ENCODE results near the gene PAFAH1B1.
A peak's percentile ranks its signal among the peaks of the same experiment; 100 is the strongest.
"Not testable (repeated sequence)": the region's sequence is repeated elsewhere in the genome, so short reads cannot be mapped to it uniquely, and the experiment has no call there.

PAFAH1B1 gene

GRCh38 chr17:2592971-2593820 is at the start of gene PAFAH1B1:
TSS of gene PAFAH1B1 (plus strand) at chr17:2593654. CDS start at chr17:2638289, 44,635 bp downstream.
- H3K9me3 Mint-ChIP-seq, result no peaks in the 10 kb centered on the region
- ATAC-seq (ENCODE audit: low read depth) (peak; percentile 76), DNase-seq (ENCODE audit: low spot score in 2 of 2) (peak; percentile 93 to 96)
- no peaks in the 10 kb centered on the region for H3K27me3 Mint-ChIP-seq
- peaks cover 2% of the 10 kb centered on the region for H3K36me3 Mint-ChIP-seq
- peak within 1 kb of the TSS; percentile 94 for H3K4me3 Mint-ChIP-seq
- peak within 1 kb of the TSS; percentile 93 for H3K27ac Mint-ChIP-seq
- peaks cover 24% of the 10 kb centered on the region for H3K4me1 Mint-ChIP-seq

- Mint-ChIP-seq H3K4me3 (no peak overlapping the region), H3K9me3 (no peaks in the 10 kb centered on the region), H3K27me3 (peaks cover 6% of the 10 kb centered on the region), H3K36me3 (no peaks in the 10 kb centered on the region), H3K27ac (peak overlapping the region; percentile 18), H3K4me1 (peaks cover 6% of the 10 kb centered on the region)
- DNase-seq (ENCODE audit: low spot score in 2 of 2), result no peak
- ATAC-seq (ENCODE audit: low read depth), result no peak
Measured at GRCh38 chr17:2545393-2545792, 48.1 kb upstream of the PAFAH1B1 start.

- no peaks in the 10 kb centered on the region for H3K9me3 Mint-ChIP-seq
- no peak overlapping the region for H3K4me3 Mint-ChIP-seq
- ATAC-seq (ENCODE audit: low read depth), result no peak
- peaks cover 8% of the 10 kb centered on the region for H3K27me3 Mint-ChIP-seq
- peaks cover 4% of the 10 kb centered on the region for H3K4me1 Mint-ChIP-seq
- DNase-seq (ENCODE audit: low spot score in 2 of 2), result no peak
- no peak overlapping the region for H3K27ac Mint-ChIP-seq
- H3K36me3 Mint-ChIP-seq, result no peaks in the 10 kb centered on the region
Measured at GRCh38 chr17:2547176-2547575, 46.3 kb upstream of the PAFAH1B1 start.

GRCh38 chr17:2548026-2548425 is 45.4 kb upstream of the PAFAH1B1 start:
- not testable (repeated sequence) for H3K4me1 Mint-ChIP-seq; DNase-seq (ENCODE audit: low spot score in 2 of 2); H3K4me3 Mint-ChIP-seq; ATAC-seq (ENCODE audit: low read depth); H3K27ac Mint-ChIP-seq; H3K27me3 Mint-ChIP-seq; H3K36me3 Mint-ChIP-seq; H3K9me3 Mint-ChIP-seq

- no peak overlapping the region for H3K4me3 Mint-ChIP-seq
- ATAC-seq (ENCODE audit: low read depth) (no peak), DNase-seq (ENCODE audit: low spot score in 2 of 2) (no peak)
- no peaks in the 10 kb centered on the region for H3K9me3 Mint-ChIP-seq
- no peaks in the 10 kb centered on the region for H3K36me3 Mint-ChIP-seq
- H3K4me1 Mint-ChIP-seq, result no peaks in the 10 kb centered on the region
- H3K27me3 Mint-ChIP-seq, result peaks cover 8% of the 10 kb centered on the region
- no peak overlapping the region for H3K27ac Mint-ChIP-seq
Measured at GRCh38 chr17:2549392-2550211, 43.9 kb upstream of the PAFAH1B1 start.

GRCh38 chr17:2551493-2551892 is 42.0 kb upstream of the PAFAH1B1 start:
- Mint-ChIP-seq H3K4me1 (no peaks in the 10 kb centered on the region), H3K4me3 (no peak overlapping the region), H3K27ac (no peak overlapping the region), H3K9me3 (no peaks in the 10 kb centered on the region), H3K36me3 (no peaks in the 10 kb centered on the region), H3K27me3 (peaks cover 7% of the 10 kb centered on the region)
- DNase-seq (ENCODE audit: low spot score in 2 of 2) (no peak), ATAC-seq (ENCODE audit: low read depth) (no peak)

GRCh38 chr17:2551928-2552327 is 41.5 kb upstream of the PAFAH1B1 start:
- H3K27ac Mint-ChIP-seq, result no peak overlapping the region
- no peak overlapping the region for H3K4me3 Mint-ChIP-seq
- H3K36me3 Mint-ChIP-seq, result no peaks in the 10 kb centered on the region
- ATAC-seq (ENCODE audit: low read depth) (no peak), DNase-seq (ENCODE audit: low spot score in 2 of 2) (no peak)
- H3K27me3 Mint-ChIP-seq, result peaks cover 7% of the 10 kb centered on the region
- no peaks in the 10 kb centered on the region for H3K9me3 Mint-ChIP-seq
- no peaks in the 10 kb centered on the region for H3K4me1 Mint-ChIP-seq

GRCh38 chr17:2560658-2561057 is 32.8 kb upstream of the PAFAH1B1 start:
- Mint-ChIP-seq H3K4me1 (peaks cover 7% of the 10 kb centered on the region), H3K4me3 (no peak overlapping the region), H3K9me3 (peaks cover 2% of the 10 kb centered on the region), H3K27me3 (peaks cover 7% of the 10 kb centered on the region), H3K36me3 (no peaks in the 10 kb centered on the region), H3K27ac (no peak overlapping the region)
- DNase-seq (ENCODE audit: low spot score in 2 of 2), result no peak
- ATAC-seq (ENCODE audit: low read depth), result no peak

GRCh38 chr17:2562162-2562858 is 31.1 kb upstream of the PAFAH1B1 start:
- peaks cover 5% of the 10 kb centered on the region for H3K4me1 Mint-ChIP-seq
- ATAC-seq (ENCODE audit: low read depth) (no peak), DNase-seq (ENCODE audit: low spot score in 2 of 2) (no peak)
- no peaks in the 10 kb centered on the region for H3K9me3 Mint-ChIP-seq
- peaks cover 5% of the 10 kb centered on the region for H3K27me3 Mint-ChIP-seq
- H3K27ac Mint-ChIP-seq, result peak overlapping the region; percentile 54
- H3K4me3 Mint-ChIP-seq, result no peak overlapping the region
- H3K36me3 Mint-ChIP-seq, result no peaks in the 10 kb centered on the region

GRCh38 chr17:2563061-2563460 is 30.4 kb upstream of the PAFAH1B1 start:
- H3K4me3 Mint-ChIP-seq, result no peak overlapping the region

GRCh38 chr17:2563543-2563942 is 29.9 kb upstream of the PAFAH1B1 start:
- H3K4me1 Mint-ChIP-seq, result peaks cover 2% of the 10 kb centered on the region
- ATAC-seq (ENCODE audit: low read depth) (no peak), DNase-seq (ENCODE audit: low spot score in 2 of 2) (no peak)
- no peak overlapping the region for H3K4me3 Mint-ChIP-seq
- peaks cover 3% of the 10 kb centered on the region for H3K27me3 Mint-ChIP-seq
- no peaks in the 10 kb centered on the region for H3K36me3 Mint-ChIP-seq
- no peaks in the 10 kb centered on the region for H3K9me3 Mint-ChIP-seq
- H3K27ac Mint-ChIP-seq, result no peak overlapping the region

More at GRCh38 chr17:2563061-2563460, 30.4 kb upstream of the PAFAH1B1 start:
- Mint-ChIP-seq H3K36me3 (no peaks in the 10 kb centered on the region), H3K27ac (no peak overlapping the region), H3K27me3 (peaks cover 4% of the 10 kb centered on the region), H3K4me1 (peaks cover 4% of the 10 kb centered on the region), H3K9me3 (no peaks in the 10 kb centered on the region)
- no peak for ATAC-seq (ENCODE audit: low read depth)
- DNase-seq (ENCODE audit: low spot score in 2 of 2), result no peak

GRCh38 chr17:2564877-2565276 is 28.6 kb upstream of the PAFAH1B1 start:
- Mint-ChIP-seq H3K27me3 (peaks cover 3% of the 10 kb centered on the region), H3K9me3 (no peaks in the 10 kb centered on the region), H3K36me3 (no peaks in the 10 kb centered on the region), H3K4me3 (no peak overlapping the region), H3K27ac (no peak overlapping the region), H3K4me1 (peaks cover 2% of the 10 kb centered on the region)
- ATAC-seq (ENCODE audit: low read depth) (no peak), DNase-seq (ENCODE audit: low spot score in 2 of 2) (no peak)

- Mint-ChIP-seq H3K27me3 (peaks cover 3% of the 10 kb centered on the region), H3K27ac (no peak overlapping the region), H3K36me3 (no peaks in the 10 kb centered on the region), H3K9me3 (no peaks in the 10 kb centered on the region), H3K4me3 (no peak overlapping the region), H3K4me1 (peaks cover 2% of the 10 kb centered on the region)
- ATAC-seq (ENCODE audit: low read depth), result no peak
- DNase-seq (ENCODE audit: low spot score in 2 of 2), result no peak
Measured at GRCh38 chr17:2566056-2566455, 27.4 kb upstream of the PAFAH1B1 start.
